Smooth muscle cell (in vitro differentiated cells): ENCODE data around the gene GAREM1. TPM values are rescaled to one million over a fixed set of nuclear protein-coding genes. Genes with fewer than 3 reads are reported as not detected.

Experiments used
- DNase-seq: peaks from one replicate; lab custom pipeline; 2025; ENCODE audit not compliant: unreplicated experiment; lab: John Stamatoyannopoulos, UW
- H2AFZ ChIP-seq: fragments of 200-600 bp; sonication (generic); 2 replicates; pipeline ENCODE4 v1.6.0; 2016; ENCODE audit warnings: antibody characterized with exemption, low read depth, mild to moderate bottlenecking
- H3F3A ChIP-seq: fragments of 200-600 bp; sonication (generic); 2 replicates; pipeline ENCODE4 v1.6.0; 2017; ENCODE audit warnings: antibody characterized with exemption, low read depth
- H3K27ac ChIP-seq: fragments of 200-600 bp; sonication (generic); 2 replicates; pipeline ENCODE4 v1.5.1; 2016; ENCODE audit warnings: low read depth, mild to moderate bottlenecking
- H3K27me3 ChIP-seq: fragments of 200-600 bp; sonication (generic); 2 replicates; pipeline ENCODE4 v1.6.1; 2016; ENCODE audit warnings: low read depth, mild to moderate bottlenecking
- H3K36me3 ChIP-seq: fragments of 200-600 bp; sonication (generic); 2 replicates; pipeline ENCODE4 v1.5.1; 2016; ENCODE audit warnings: low read depth
- H3K4me1 ChIP-seq: fragments of 200-600 bp; sonication (generic); 2 replicates; pipeline ENCODE4 v1.5.1; 2016; ENCODE audit warnings: low read depth
- H3K4me2 ChIP-seq: fragments of 200-600 bp; sonication (generic); 2 replicates; pipeline ENCODE4 v1.6.0; 2016; ENCODE audit warnings: mild to moderate bottlenecking
- H3K4me3 ChIP-seq: fragments of 200-600 bp; sonication (generic); 2 replicates; pipeline ENCODE4 v1.5.1; 2016; ENCODE audit warnings: mild to moderate bottlenecking
- H3K79me2 ChIP-seq: fragments of 200-600 bp; sonication (generic); 2 replicates; pipeline ENCODE4 v1.6.0; 2016; ENCODE audit warnings: low read depth, mild to moderate bottlenecking
- H3K9ac ChIP-seq: fragments of 200-600 bp; sonication (generic); 2 replicates; pipeline ENCODE4 v1.6.0; 2016; ENCODE audit warnings: low read depth
- H3K9me3 ChIP-seq: fragments of 200-600 bp; sonication (generic); replicated peaks from 2 replicates; pipeline ENCODE4 v1.5.1; 2016; ENCODE audit warnings: low read depth
- H4K20me1 ChIP-seq: fragments of 200-600 bp; sonication (generic); 2 replicates; pipeline ENCODE4 v1.6.0; 2016; ENCODE audit warnings: low read depth
- WGBS: methylation state at CpG from one replicate; pipeline ENCODE4 v1.1.7; 2016; ENCODE audit warnings: low lambda C conversion rate; 5-methylcytosine and 5-hydroxymethylcytosine counted together
- polyA plus RNA-seq: library from polyadenylated mRNA; unstranded; fragments of >200 nt; fragmentation: Nextera tagmentation; extraction: Ambion mirVana; gene quantifications from 2 replicates; pipeline ENCODE4 v1.2.1, GENCODE V29; 2016
- total RNA-seq: library from RNA; depleted of rRNA; stranded (reverse); fragments of >200 nt; gene quantifications from 2 replicates; pipeline ENCODE4 v1.2.3, GENCODE V29; 2014
- TF ChIP-seq, protein P1 (sequence below): fragments of 200-600 bp; sonication (generic); IDR thresholded peaks from 2 replicates; pipeline ENCODE4 v1.5.1; 2017; ENCODE audit warnings: borderline replicate concordance, mild to moderate bottlenecking, antibody characterized with exemption; ENCODE audit not compliant: insufficient read depth, poor library complexity, severe bottlenecking

Gene GAREM1
- total and polyA plus RNA-seq, 2 experiments from 2014 or later, result 0.33 to 13.4 TPM

DNA sequence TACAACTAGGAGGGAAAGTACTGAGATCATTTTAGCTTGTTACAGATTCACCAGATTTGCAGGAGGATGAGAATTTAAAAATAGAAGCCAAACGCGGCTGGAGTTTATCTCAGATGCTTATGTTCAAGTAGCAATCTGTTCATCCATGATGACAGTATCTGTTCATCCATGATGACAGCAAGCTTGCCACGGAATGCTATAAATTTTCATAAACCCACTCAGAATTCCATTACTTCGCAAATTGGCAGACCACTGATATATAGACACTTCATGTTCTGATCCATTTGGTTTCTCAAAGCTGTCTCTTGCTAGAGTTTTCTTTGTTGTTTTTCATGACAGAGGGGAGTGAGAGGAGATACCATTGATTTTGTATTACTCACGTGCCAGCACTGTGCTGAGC is 84.2 kb downstream of the GAREM1 start:
- H3K4me1 ChIP-seq, result peaks cover 12% of the 10 kb centered on the region

DNA sequence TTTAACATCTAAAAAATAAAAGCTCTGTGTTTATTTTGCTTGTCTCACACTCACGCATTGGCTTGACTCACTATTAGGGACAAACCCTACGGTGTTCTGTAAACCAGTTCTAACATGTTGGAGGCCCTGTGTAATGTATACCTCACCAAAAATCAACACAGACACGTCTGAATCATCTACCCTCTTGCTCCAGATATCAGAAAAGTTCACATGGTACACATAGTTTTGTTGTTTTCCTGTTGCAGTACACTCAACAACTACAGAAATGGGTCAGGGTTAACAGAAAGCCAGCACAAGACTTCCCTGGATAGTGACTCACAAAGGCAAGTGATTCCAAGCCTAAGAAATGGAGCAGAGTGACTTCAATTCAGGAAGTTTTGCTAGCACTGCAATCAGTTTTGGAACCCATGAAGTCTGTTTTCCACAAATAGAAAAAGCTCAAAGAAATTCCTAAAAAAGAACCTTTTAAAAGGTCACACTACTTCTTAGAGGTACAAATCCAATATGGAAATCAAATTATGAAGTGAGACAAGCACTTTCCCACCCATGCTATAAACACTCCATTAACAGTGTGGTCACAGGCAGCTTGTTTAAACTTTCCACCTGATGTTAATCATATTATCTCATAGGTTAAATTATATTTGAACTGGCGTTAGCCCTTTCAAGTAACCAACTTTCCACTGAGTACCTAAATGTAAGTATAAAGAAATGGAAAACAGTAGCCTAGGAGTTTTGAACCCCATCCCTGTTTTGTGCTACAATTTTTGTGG is 87.4 kb downstream of the GAREM1 start:
- peak overlapping the region; percentile 69 for H3K9ac ChIP-seq
- no peak for DNase-seq
- H3K36me3 ChIP-seq, result no peaks in the 10 kb centered on the region
- H3K4me2 ChIP-seq, result peak overlapping the region; percentile 44
- 15% methylated on average over 4 of the region's 4 CpGs for WGBS
- no peaks in the 10 kb centered on the region for H3K79me2 ChIP-seq
- TF ChIP-seq, protein P1, sequence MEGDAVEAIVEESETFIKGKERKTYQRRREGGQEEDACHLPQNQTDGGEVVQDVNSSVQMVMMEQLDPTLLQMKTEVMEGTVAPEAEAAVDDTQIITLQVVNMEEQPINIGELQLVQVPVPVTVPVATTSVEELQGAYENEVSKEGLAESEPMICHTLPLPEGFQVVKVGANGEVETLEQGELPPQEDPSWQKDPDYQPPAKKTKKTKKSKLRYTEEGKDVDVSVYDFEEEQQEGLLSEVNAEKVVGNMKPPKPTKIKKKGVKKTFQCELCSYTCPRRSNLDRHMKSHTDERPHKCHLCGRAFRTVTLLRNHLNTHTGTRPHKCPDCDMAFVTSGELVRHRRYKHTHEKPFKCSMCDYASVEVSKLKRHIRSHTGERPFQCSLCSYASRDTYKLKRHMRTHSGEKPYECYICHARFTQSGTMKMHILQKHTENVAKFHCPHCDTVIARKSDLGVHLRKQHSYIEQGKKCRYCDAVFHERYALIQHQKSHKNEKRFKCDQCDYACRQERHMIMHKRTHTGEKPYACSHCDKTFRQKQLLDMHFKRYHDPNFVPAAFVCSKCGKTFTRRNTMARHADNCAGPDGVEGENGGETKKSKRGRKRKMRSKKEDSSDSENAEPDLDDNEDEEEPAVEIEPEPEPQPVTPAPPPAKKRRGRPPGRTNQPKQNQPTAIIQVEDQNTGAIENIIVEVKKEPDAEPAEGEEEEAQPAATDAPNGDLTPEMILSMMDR, result no peak
- H3F3A ChIP-seq, result no peaks in the 10 kb centered on the region
- H3K4me3 ChIP-seq, result no peak overlapping the region
- H4K20me1 ChIP-seq, result no peaks in the 10 kb centered on the region
- H3K9me3 ChIP-seq, result no peaks in the 10 kb centered on the region
- peak overlapping the region; percentile 97 for H3K27ac ChIP-seq
- H3K27me3 ChIP-seq, result no peaks in the 10 kb centered on the region
- H2AFZ ChIP-seq, result no peak overlapping the region
- peaks cover 12% of the 10 kb centered on the region for H3K4me1 ChIP-seq

More for the DNA sequence above, 84.2 kb downstream of the GAREM1 start:
- Histone ChIP-seq H3K27ac (no peak overlapping the region), H2AFZ (no peak overlapping the region), H4K20me1 (no peaks in the 10 kb centered on the region), H3K36me3 (no peaks in the 10 kb centered on the region), H3K9me3 (no peaks in the 10 kb centered on the region), H3K4me3 (no peak overlapping the region), H3K79me2 (no peaks in the 10 kb centered on the region), H3K27me3 (no peaks in the 10 kb centered on the region), H3K9ac (no peak overlapping the region), H3K4me2 (no peak overlapping the region), H3F3A (no peaks in the 10 kb centered on the region)
- DNase-seq, result no peak
- TF ChIP-seq, protein P1, result no peak
- 44% methylated on average over 5 of the region's 5 CpGs for WGBS

DNA sequence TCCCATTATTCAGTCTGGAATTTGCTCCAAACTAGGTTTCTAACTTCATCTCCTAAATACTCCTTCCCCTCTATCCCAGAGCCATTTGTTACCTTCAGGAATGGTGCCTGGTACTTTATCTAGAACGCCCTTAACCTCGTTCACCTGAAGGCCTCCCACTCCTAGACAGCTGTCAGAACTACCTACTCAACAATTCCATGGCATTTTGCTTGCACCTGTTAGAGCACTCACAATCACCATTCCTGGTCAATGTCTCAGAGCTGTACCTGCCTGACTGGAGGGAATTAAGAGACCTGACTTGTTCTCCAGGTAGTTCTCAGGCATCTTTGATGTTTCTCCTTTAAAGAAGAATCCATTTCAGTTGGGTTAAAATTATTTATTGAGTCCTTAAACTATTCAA is 88.9 kb downstream of the GAREM1 start:
- DNase-seq, result no peak
- Histone ChIP-seq H3K36me3 (no peaks in the 10 kb centered on the region), H3K9ac (peak overlapping the region; percentile 69), H3K27ac (peak overlapping the region; percentile 97), H3K9me3 (no peaks in the 10 kb centered on the region), H4K20me1 (no peaks in the 10 kb centered on the region), H3K27me3 (no peaks in the 10 kb centered on the region), H3K4me3 (no peak overlapping the region), H3K4me2 (peak overlapping the region; percentile 28), H3F3A (no peaks in the 10 kb centered on the region), H3K79me2 (no peaks in the 10 kb centered on the region), H3K4me1 (peaks cover 7% of the 10 kb centered on the region), H2AFZ (no peak overlapping the region)
- WGBS, result 75% methylated on average over 2 of the region's 2 CpGs
- TF ChIP-seq, protein P1, result no peak

DNA sequence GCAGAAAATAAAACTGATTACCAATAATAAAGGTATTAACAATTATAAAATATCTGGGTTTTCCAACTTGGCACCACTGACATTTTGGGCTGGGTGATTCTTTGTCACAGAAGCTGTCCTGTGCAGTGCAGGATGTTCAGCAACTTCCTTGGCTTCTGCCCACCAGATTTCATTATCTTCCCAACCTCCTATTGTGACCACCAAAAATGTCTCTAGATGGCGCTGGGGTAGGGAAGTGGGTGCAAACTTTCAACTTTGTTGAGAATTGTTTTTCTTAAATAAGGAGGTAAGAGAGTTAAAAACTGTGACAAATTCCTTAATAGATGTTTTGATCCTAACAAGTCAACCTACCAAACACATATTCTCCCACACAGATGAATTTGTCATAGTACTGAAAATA is 90.1 kb downstream of the GAREM1 start:
- Histone ChIP-seq H3K9ac (no peak overlapping the region), H3K27ac (no peak overlapping the region), H3K9me3 (no peaks in the 10 kb centered on the region), H3K27me3 (no peaks in the 10 kb centered on the region), H3K4me2 (no peak overlapping the region), H2AFZ (no peak overlapping the region), H3K4me1 (no peaks in the 10 kb centered on the region), H3K79me2 (no peaks in the 10 kb centered on the region), H3F3A (no peaks in the 10 kb centered on the region), H3K36me3 (no peaks in the 10 kb centered on the region), H3K4me3 (no peak overlapping the region), H4K20me1 (no peaks in the 10 kb centered on the region)
- DNase-seq, result no peak
- TF ChIP-seq, protein P1, result no peak
- 63% methylated on average over 1 of the region's 1 CpG for WGBS
